ENCODE data around the gene KLRB1. TPM values are rescaled to one million over a fixed set of nuclear protein-coding genes. Genes with fewer than 3 reads are reported as not detected.

The KLRB1 gene
- total and polyA plus RNA-seq, 4 donors: 0.53 to 1.2 (median 0.96) TPM

DNA sequence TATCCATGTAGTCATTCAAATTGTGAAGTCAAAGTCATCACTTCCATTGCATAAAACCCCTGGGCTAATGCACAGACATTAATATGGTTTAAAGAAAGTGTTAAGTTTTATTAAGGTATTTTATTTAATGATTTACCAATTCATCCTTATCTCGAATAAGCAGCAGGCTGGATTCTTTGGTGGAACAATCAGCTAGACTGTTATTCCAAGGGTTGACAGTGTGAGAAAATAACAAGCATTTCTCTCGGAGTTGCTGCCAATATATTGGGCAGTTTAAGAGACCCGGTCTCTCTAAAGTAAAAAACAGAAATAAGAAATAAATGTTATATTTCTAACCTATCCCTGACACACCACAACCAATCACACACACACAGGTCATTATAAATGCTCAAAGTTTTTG, 9.4 kb downstream of the KLRB1 start:
- Histone ChIP-seq H3K4me1 (ENCODE audit: control insufficient read depth in 4 of 4, insufficient read depth in 4 of 4, low read length in 3 of 4) (no peaks in the 10 kb centered on the region), H3K27ac (ENCODE audit: low read depth in 1 of 2, low read length in 2 of 2) (no peak overlapping the region), H3K9ac (ENCODE audit: low read depth in 1 of 2, low read length in 2 of 2) (no peak overlapping the region), H3K4me3 (ENCODE audit: low read depth in 1 of 3, low read length in 3 of 3) (no peak overlapping the region), H3K27me3 (ENCODE audit: control insufficient read depth in 4 of 4, insufficient read depth in 4 of 4, low read length in 3 of 4) (no peaks in the 10 kb centered on the region), H3K36me3 (ENCODE audit: control insufficient read depth in 4 of 4, insufficient read depth in 3 of 4, low read depth in 1 of 4, low read length in 3 of 4) (no peaks in the 10 kb centered on the region), H3K9me3 (ENCODE audit: control insufficient read depth in 4 of 4, low read length in 3 of 4) (no peaks in the 10 kb centered on the region)
- 77% methylated on average over 3 of the region's 3 CpGs for WGBS
- TF ChIP-seq, protein P1, sequence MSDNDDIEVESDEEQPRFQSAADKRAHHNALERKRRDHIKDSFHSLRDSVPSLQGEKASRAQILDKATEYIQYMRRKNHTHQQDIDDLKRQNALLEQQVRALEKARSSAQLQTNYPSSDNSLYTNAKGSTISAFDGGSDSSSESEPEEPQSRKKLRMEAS (IDR thresholded peaks at IDR 0.05): no peak
- TF ChIP-seq, protein P2, sequence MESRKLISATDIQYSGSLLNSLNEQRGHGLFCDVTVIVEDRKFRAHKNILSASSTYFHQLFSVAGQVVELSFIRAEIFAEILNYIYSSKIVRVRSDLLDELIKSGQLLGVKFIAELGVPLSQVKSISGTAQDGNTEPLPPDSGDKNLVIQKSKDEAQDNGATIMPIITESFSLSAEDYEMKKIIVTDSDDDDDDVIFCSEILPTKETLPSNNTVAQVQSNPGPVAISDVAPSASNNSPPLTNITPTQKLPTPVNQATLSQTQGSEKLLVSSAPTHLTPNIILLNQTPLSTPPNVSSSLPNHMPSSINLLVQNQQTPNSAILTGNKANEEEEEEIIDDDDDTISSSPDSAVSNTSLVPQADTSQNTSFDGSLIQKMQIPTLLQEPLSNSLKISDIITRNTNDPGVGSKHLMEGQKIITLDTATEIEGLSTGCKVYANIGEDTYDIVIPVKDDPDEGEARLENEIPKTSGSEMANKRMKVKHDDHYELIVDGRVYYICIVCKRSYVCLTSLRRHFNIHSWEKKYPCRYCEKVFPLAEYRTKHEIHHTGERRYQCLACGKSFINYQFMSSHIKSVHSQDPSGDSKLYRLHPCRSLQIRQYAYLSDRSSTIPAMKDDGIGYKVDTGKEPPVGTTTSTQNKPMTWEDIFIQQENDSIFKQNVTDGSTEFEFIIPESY (IDR thresholded peaks at IDR 0.05): no peak
- TF ChIP-seq HNF4G (IDR thresholded peaks at IDR 0.05) (no peak), RXRA (IDR thresholded peaks at IDR 0.05) (no peak), HNF4A (conservative IDR thresholded peaks at IDR 0.05) (no peak), TAF1 (conservative IDR thresholded peaks at IDR 0.05) (no peak)
- TF ChIP-seq, protein P3, sequence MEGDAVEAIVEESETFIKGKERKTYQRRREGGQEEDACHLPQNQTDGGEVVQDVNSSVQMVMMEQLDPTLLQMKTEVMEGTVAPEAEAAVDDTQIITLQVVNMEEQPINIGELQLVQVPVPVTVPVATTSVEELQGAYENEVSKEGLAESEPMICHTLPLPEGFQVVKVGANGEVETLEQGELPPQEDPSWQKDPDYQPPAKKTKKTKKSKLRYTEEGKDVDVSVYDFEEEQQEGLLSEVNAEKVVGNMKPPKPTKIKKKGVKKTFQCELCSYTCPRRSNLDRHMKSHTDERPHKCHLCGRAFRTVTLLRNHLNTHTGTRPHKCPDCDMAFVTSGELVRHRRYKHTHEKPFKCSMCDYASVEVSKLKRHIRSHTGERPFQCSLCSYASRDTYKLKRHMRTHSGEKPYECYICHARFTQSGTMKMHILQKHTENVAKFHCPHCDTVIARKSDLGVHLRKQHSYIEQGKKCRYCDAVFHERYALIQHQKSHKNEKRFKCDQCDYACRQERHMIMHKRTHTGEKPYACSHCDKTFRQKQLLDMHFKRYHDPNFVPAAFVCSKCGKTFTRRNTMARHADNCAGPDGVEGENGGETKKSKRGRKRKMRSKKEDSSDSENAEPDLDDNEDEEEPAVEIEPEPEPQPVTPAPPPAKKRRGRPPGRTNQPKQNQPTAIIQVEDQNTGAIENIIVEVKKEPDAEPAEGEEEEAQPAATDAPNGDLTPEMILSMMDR (IDR thresholded peaks at IDR 0.05; ENCODE audit: low read depth, low read length, missing input control): no peak
- TF ChIP-seq, protein P4, sequence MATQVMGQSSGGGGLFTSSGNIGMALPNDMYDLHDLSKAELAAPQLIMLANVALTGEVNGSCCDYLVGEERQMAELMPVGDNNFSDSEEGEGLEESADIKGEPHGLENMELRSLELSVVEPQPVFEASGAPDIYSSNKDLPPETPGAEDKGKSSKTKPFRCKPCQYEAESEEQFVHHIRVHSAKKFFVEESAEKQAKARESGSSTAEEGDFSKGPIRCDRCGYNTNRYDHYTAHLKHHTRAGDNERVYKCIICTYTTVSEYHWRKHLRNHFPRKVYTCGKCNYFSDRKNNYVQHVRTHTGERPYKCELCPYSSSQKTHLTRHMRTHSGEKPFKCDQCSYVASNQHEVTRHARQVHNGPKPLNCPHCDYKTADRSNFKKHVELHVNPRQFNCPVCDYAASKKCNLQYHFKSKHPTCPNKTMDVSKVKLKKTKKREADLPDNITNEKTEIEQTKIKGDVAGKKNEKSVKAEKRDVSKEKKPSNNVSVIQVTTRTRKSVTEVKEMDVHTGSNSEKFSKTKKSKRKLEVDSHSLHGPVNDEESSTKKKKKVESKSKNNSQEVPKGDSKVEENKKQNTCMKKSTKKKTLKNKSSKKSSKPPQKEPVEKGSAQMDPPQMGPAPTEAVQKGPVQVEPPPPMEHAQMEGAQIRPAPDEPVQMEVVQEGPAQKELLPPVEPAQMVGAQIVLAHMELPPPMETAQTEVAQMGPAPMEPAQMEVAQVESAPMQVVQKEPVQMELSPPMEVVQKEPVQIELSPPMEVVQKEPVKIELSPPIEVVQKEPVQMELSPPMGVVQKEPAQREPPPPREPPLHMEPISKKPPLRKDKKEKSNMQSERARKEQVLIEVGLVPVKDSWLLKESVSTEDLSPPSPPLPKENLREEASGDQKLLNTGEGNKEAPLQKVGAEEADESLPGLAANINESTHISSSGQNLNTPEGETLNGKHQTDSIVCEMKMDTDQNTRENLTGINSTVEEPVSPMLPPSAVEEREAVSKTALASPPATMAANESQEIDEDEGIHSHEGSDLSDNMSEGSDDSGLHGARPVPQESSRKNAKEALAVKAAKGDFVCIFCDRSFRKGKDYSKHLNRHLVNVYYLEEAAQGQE (IDR thresholded peaks at IDR 0.05): no peak
- no peak for DNase-seq (ENCODE audit: low spot score)

DNA sequence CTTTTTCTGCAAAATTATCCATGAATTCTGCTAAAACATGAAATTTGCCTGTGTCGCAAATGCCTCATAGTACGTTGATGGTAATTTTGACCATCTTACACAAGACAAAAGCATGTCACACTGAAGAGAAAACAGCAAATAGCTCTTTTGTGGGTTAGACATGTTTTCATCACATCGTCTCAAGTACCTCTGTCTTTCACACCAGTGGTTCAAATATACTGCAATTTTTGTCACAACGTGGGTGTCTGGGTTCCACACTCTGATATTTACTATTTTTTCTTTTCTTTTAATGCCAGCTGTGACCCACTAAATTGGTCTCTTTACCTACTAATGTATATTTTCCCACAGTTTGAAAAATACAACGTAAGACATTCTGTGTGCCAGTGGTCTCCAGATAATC, 10.4 kb downstream of the KLRB1 start:
- Histone ChIP-seq H3K4me1 (ENCODE audit: control insufficient read depth in 4 of 4, insufficient read depth in 4 of 4, low read length in 3 of 4) (no peaks in the 10 kb centered on the region), H3K9ac (ENCODE audit: low read depth in 1 of 2, low read length in 2 of 2) (no peak overlapping the region), H3K36me3 (ENCODE audit: control insufficient read depth in 4 of 4, insufficient read depth in 3 of 4, low read depth in 1 of 4, low read length in 3 of 4) (no peaks in the 10 kb centered on the region), H3K27me3 (ENCODE audit: control insufficient read depth in 4 of 4, insufficient read depth in 4 of 4, low read length in 3 of 4) (no peaks in the 10 kb centered on the region), H3K4me3 (ENCODE audit: low read depth in 1 of 3, low read length in 3 of 3) (no peak overlapping the region), H3K9me3 (ENCODE audit: control insufficient read depth in 4 of 4, low read length in 3 of 4) (no peaks in the 10 kb centered on the region), H3K27ac (ENCODE audit: low read depth in 1 of 2, low read length in 2 of 2) (no peak overlapping the region)
- DNase-seq (ENCODE audit: low spot score): no peak
- 90% methylated on average over 5 of the region's 5 CpGs for WGBS
- TF ChIP-seq, protein P1 (IDR thresholded peaks at IDR 0.05): no peak
- TF ChIP-seq HNF4G (IDR thresholded peaks at IDR 0.05) (no peak), JUND (IDR thresholded peaks at IDR 0.05) (no peak), SP1 (IDR thresholded peaks at IDR 0.05) (no peak), FOXA1 (IDR thresholded peaks at IDR 0.05) (no peak), FOXA2 (IDR thresholded peaks at IDR 0.05) (no peak), TAF1 (conservative IDR thresholded peaks at IDR 0.05) (no peak), HNF4A (conservative IDR thresholded peaks at IDR 0.05) (no peak), NR2F2 (IDR thresholded peaks at IDR 0.05) (no peak)
- TF ChIP-seq, protein P4 (IDR thresholded peaks at IDR 0.05): no peak
- TF ChIP-seq, protein P5, sequence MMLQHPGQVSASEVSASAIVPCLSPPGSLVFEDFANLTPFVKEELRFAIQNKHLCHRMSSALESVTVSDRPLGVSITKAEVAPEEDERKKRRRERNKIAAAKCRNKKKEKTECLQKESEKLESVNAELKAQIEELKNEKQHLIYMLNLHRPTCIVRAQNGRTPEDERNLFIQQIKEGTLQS (IDR thresholded peaks at IDR 0.05): no peak
- TF ChIP-seq, protein P2 (IDR thresholded peaks at IDR 0.05): no peak
- TF ChIP-seq, protein P3 (IDR thresholded peaks at IDR 0.05; ENCODE audit: low read depth, low read length, missing input control): no peak
